ENCODE results near the gene VPS9D1. TPM values are rescaled to one million over a fixed set of nuclear protein-coding genes. Genes with fewer than 3 reads are reported as not detected.

Gene VPS9D1
- polyA plus RNA-seq, 3 donors: 1.2 to 29.7 (median 1.6) TPM

DNA sequence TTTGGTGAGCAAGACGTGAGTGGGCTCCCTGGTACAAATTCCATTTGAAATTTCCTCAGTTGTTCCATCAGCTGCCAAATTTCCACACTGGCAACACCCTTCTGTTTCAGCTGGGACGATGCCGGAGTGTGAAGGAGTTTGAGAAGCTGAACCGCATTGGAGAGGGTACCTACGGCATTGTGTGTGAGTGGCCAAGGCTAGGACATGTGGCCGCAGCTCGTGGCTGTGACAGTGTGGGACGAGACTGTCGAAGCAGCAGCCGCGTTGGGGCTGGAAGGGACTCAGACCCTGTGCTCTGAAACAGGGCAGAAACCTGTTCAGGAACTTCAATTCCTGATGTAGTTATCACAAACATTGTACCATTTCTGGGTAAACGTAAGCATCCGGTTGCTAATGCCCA, 31.6 kb downstream of the VPS9D1 start:
- peaks cover 6% of the 10 kb centered on the region for H4K20me1 ChIP-seq (ENCODE audit: insufficient read depth, low read length)
- peaks cover 9% of the 10 kb centered on the region for H3K4me1 Mint-ChIP-seq
- no peak for DNase-seq
- WGBS (ENCODE audit: insufficient coverage): 99% methylated on average over 13 of the region's 13 CpGs
- TF ChIP-seq, protein P1, sequence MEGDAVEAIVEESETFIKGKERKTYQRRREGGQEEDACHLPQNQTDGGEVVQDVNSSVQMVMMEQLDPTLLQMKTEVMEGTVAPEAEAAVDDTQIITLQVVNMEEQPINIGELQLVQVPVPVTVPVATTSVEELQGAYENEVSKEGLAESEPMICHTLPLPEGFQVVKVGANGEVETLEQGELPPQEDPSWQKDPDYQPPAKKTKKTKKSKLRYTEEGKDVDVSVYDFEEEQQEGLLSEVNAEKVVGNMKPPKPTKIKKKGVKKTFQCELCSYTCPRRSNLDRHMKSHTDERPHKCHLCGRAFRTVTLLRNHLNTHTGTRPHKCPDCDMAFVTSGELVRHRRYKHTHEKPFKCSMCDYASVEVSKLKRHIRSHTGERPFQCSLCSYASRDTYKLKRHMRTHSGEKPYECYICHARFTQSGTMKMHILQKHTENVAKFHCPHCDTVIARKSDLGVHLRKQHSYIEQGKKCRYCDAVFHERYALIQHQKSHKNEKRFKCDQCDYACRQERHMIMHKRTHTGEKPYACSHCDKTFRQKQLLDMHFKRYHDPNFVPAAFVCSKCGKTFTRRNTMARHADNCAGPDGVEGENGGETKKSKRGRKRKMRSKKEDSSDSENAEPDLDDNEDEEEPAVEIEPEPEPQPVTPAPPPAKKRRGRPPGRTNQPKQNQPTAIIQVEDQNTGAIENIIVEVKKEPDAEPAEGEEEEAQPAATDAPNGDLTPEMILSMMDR (IDR thresholded peaks at IDR 0.05): no peak
- H2AFZ ChIP-seq (ENCODE audit: insufficient read depth, low read depth, low read length, poor library complexity, severe bottlenecking): no peak overlapping the region
- H3K4me2 ChIP-seq (replicated peaks; ENCODE audit: extremely low read depth, low read length, poor library complexity, severe bottlenecking): no peak overlapping the region
- peaks cover 6 to 16% (median 11%) of the 10 kb centered on the region in 7 donors for H3K9me3 Mint-ChIP-seq
- H3K36me3 Mint-ChIP-seq: peaks cover 31 to 50% of the 10 kb centered on the region in 2 donors
- peaks cover 0 to 17% of the 10 kb centered on the region in 2 donors for H3K9me3 ChIP-seq (replicated peaks in 1 of 2; ENCODE audit: control insufficient read depth in 1 of 2, insufficient read depth in 1 of 2, low read length in 2 of 2)
- no peak overlapping the region for H3K9ac ChIP-seq (ENCODE audit: insufficient read depth, low read length, poor library complexity, severe bottlenecking)
- peaks cover 0 to 2% (median 0%) of the 10 kb centered on the region in 3 donors for H3K27me3 Mint-ChIP-seq (ENCODE audit: low read depth in 3 of 3)
- H3K79me2 ChIP-seq (ENCODE audit: insufficient read depth, low read length): peaks cover 25% of the 10 kb centered on the region
- peaks cover 10 to 17% of the 10 kb centered on the region in 2 donors for H3K4me1 ChIP-seq (ENCODE audit: control insufficient read depth in 1 of 2, insufficient read depth in 2 of 2, low read length in 2 of 2)
- no peak overlapping the region for H3K4me3 ChIP-seq (replicated peaks in 1 of 3; ENCODE audit: low read depth in 2 of 3, low read length in 3 of 3)
- no peaks in the 10 kb centered on the region for H3K27me3 ChIP-seq (ENCODE audit: control insufficient read depth in 2 of 2, insufficient read depth in 2 of 2, low read length in 2 of 2)
- H3K27ac ChIP-seq (ENCODE audit: low read depth in 1 of 2, low read length in 2 of 2): no peak overlapping the region
- H3K36me3 ChIP-seq (replicated peaks in 1 of 2; ENCODE audit: control insufficient read depth in 1 of 2, insufficient read depth in 2 of 2, low read length in 2 of 2): peaks cover 37 to 49% of the 10 kb centered on the region in 2 donors
- no peak overlapping the region for H3K27ac Mint-ChIP-seq
- no peak overlapping the region for H3K4me3 Mint-ChIP-seq
- intact Hi-C loops (cut with micrococcal nuclease): no loop called here

DNA sequence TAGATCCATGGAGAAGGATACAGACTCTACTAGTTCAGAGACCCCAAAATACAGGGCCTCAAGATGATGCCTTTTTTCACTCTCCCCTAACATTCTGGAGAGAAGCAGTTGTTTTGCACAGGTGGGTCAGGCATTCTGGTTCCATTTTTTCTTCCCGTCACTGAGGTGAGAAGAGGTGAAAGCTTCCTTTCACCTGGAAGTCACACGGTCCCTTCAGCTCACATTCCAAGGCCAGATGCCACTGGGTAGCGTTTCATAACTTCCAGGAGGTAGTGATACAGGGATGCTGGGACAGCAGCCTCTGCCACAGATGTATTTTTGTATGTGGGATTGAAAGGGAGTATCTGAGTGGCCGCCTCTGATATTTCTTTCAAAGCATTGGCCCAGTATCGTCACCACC, 32.3 kb downstream of the VPS9D1 start:
- H4K20me1 ChIP-seq (ENCODE audit: insufficient read depth, low read length): no peaks in the 10 kb centered on the region
- H3K27me3 ChIP-seq (ENCODE audit: control insufficient read depth in 2 of 2, insufficient read depth in 2 of 2, low read length in 2 of 2): no peaks in the 10 kb centered on the region
- no peak overlapping the region for H2AFZ ChIP-seq (ENCODE audit: insufficient read depth, low read depth, low read length, poor library complexity, severe bottlenecking)
- H3K79me2 ChIP-seq (ENCODE audit: insufficient read depth, low read length): peaks cover 25% of the 10 kb centered on the region
- intact Hi-C loops (cut with micrococcal nuclease): no loop called here
- H3K4me1 Mint-ChIP-seq: peaks cover 9% of the 10 kb centered on the region
- peaks cover 8 to 18% (median 13%) of the 10 kb centered on the region in 7 donors for H3K9me3 Mint-ChIP-seq
- H3K36me3 Mint-ChIP-seq: peaks cover 24 to 43% of the 10 kb centered on the region in 2 donors
- H3K27ac ChIP-seq (ENCODE audit: low read depth in 1 of 2, low read length in 2 of 2): no peak overlapping the region
- TF ChIP-seq, protein P1 (IDR thresholded peaks at IDR 0.05): no peak
- peaks cover 30 to 42% of the 10 kb centered on the region in 2 donors for H3K36me3 ChIP-seq (replicated peaks in 1 of 2; ENCODE audit: control insufficient read depth in 1 of 2, insufficient read depth in 2 of 2, low read length in 2 of 2)
- H3K9ac ChIP-seq (ENCODE audit: insufficient read depth, low read length, poor library complexity, severe bottlenecking): no peak overlapping the region
- 100% methylated on average over 3 of the region's 5 CpGs for WGBS (ENCODE audit: insufficient coverage)
- H3K27me3 Mint-ChIP-seq (ENCODE audit: low read depth in 3 of 3): peaks cover 0 to 2% (median 0%) of the 10 kb centered on the region in 3 donors
- no peak for DNase-seq
- H3K4me2 ChIP-seq (replicated peaks; ENCODE audit: extremely low read depth, low read length, poor library complexity, severe bottlenecking): no peak overlapping the region
- H3K27ac Mint-ChIP-seq: no peak overlapping the region
- H3K4me3 Mint-ChIP-seq: no peak overlapping the region
- peaks cover 0 to 17% of the 10 kb centered on the region in 2 donors for H3K9me3 ChIP-seq (replicated peaks in 1 of 2; ENCODE audit: control insufficient read depth in 1 of 2, insufficient read depth in 1 of 2, low read length in 2 of 2)
- peaks cover 10 to 17% of the 10 kb centered on the region in 2 donors for H3K4me1 ChIP-seq (ENCODE audit: control insufficient read depth in 1 of 2, insufficient read depth in 2 of 2, low read length in 2 of 2)
- H3K4me3 ChIP-seq (replicated peaks in 1 of 3; ENCODE audit: low read depth in 2 of 3, low read length in 3 of 3): no peak overlapping the region

Data from CD14-positive monocyte (primary cell).